Fibroblast of pulmonary artery (primary cell): ENCODE results near the gene EPS8L1.

Experiments
- DNase-seq: peaks from one replicate; pipeline ENCODE4 v3.0.0-alpha.2; 2010; ENCODE audit warnings: low read depth
- H3K4me3 ChIP-seq: replicated peaks from 2 replicates; pipeline ENCODE4 v1.5.1; 2011; ENCODE audit warnings: low read depth, mild to moderate bottlenecking, control low read depth, low read length, moderate library complexity
- CTCF ChIP-seq: IDR thresholded peaks from 2 replicates; pipeline ENCODE4 v1.5.1; 2011; ENCODE audit warnings: mild to moderate bottlenecking, control low read depth, low read length, inconsistent platforms; ENCODE audit errors: missing control alignments

EPS8L1 gene

GRCh38 chr19:55044286-55044685, 31.4 kb upstream of the EPS8L1 start:
- no peak overlapping the region for H3K4me3 ChIP-seq
- TF ChIP-seq CTCF, result no peak
- DNase-seq, result no peak

GRCh38 chr19:55044771-55045716, 30.6 kb upstream of the EPS8L1 start:
- DNase-seq, result no peak
- H3K4me3 ChIP-seq, result no peak overlapping the region
- no peak for TF ChIP-seq CTCF

GRCh38 chr19:55046975-55047622, 28.6 kb upstream of the EPS8L1 start:
- no peak for DNase-seq
- no peak for TF ChIP-seq CTCF

GRCh38 chr19:55047951-55048350, 27.7 kb upstream of the EPS8L1 start:
- H3K4me3 ChIP-seq, result no peak overlapping the region

More at GRCh38 chr19:55046975-55047622, 28.6 kb upstream of the EPS8L1 start:
- no peak overlapping the region for H3K4me3 ChIP-seq

GRCh38 chr19:55048446-55048845, 27.2 kb upstream of the EPS8L1 start:
- no peak for DNase-seq
- H3K4me3 ChIP-seq, result no peak overlapping the region
- TF ChIP-seq CTCF, result no peak

More at GRCh38 chr19:55047951-55048350, 27.7 kb upstream of the EPS8L1 start:
- DNase-seq, result no peak
- TF ChIP-seq CTCF, result no peak

GRCh38 chr19:55050749-55051532, 24.7 kb upstream of the EPS8L1 start:
- no peak for DNase-seq
- H3K4me3 ChIP-seq, result no peak overlapping the region
- TF ChIP-seq CTCF, result no peak
